Body of pancreas (tissue), 4 donors: ENCODE data around the gene NUDT14.

Experiments
- POLR2A ChIP-seq, 3 donors: fragments of 450-650 bp; IDR thresholded peaks; one replicate each; pipeline ENCODE4 v1.6.1; 2016; ENCODE audit warnings: antibody characterized with exemption in 3 of 3, mild to moderate bottlenecking in 2 of 3
- TF ChIP-seq, protein P1 (sequence below), 7 experiments: fragments of 450-650 bp in 4 of 7; fragments of 200-600 bp in 3 of 7; sonication (generic) in 3 of 7; IDR thresholded peaks; one replicate each; pipeline ENCODE4 v1.5.1; 2016 to 2019; ENCODE audit warnings: antibody characterized with exemption in 7 of 7

DNA sequence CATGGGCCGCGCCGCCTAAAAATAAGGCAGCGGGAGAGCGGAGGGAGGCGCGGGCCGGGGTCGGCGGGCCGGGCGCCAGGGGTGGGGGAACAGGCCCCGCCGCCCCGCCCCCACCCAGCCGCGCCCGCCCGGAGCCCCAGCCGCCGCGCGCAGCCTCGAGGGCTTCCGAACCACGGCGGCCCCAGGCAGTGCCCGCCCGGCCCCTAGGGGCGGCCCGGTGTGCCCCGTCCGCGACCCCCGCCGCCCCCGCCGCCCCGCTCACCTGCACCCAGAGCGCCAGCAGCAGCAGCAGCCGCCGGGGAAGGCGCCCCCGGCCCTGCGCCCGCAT, 13.1 kb downstream of the NUDT14 start:
- TF ChIP-seq, protein P1, sequence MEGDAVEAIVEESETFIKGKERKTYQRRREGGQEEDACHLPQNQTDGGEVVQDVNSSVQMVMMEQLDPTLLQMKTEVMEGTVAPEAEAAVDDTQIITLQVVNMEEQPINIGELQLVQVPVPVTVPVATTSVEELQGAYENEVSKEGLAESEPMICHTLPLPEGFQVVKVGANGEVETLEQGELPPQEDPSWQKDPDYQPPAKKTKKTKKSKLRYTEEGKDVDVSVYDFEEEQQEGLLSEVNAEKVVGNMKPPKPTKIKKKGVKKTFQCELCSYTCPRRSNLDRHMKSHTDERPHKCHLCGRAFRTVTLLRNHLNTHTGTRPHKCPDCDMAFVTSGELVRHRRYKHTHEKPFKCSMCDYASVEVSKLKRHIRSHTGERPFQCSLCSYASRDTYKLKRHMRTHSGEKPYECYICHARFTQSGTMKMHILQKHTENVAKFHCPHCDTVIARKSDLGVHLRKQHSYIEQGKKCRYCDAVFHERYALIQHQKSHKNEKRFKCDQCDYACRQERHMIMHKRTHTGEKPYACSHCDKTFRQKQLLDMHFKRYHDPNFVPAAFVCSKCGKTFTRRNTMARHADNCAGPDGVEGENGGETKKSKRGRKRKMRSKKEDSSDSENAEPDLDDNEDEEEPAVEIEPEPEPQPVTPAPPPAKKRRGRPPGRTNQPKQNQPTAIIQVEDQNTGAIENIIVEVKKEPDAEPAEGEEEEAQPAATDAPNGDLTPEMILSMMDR (IDR thresholded peaks at IDR 0.05), result no peak
- no peak for TF ChIP-seq POLR2A (IDR thresholded peaks at IDR 0.05)
